T-cell (primary cell): ENCODE measurements around the gene CCDC149. TPM values are rescaled to one million over a fixed set of nuclear protein-coding genes. Genes with fewer than 3 reads are reported as not detected.

ENCODE experiments used
- ATAC-seq, 4 experiments: fragments of 200-7000 bp in 3 of 4; fragments of 150-1000 bp in 1 of 4; cut with Tn5 transposase; replicated peaks in 1 of 4; 1 replicate in 3 of 4; 2 replicates in 1 of 4; pipeline ENCODE4 v1.10.0; 2021; ENCODE audit warnings: moderate library complexity in 3 of 4, mild to moderate bottlenecking in 2 of 4, moderate number of reproducible peaks in 1 of 4
- CTCF ChIA-PET, 2 donors: fragments of 300-600 bp; sonication (Branson Sonifier 250); formaldehyde crosslinking; loops; one replicate each; lab custom pipeline; 2022; ENCODE audit warnings: antibody characterized with exemption in 2 of 2; lab: Charles Lee
- POLR2A ChIA-PET, 2 donors: fragments of 300-600 bp; sonication (Branson Sonifier 250); formaldehyde crosslinking; loops; one replicate each; lab custom pipeline; 2022; ENCODE audit warnings: antibody characterized with exemption in 2 of 2; lab: Charles Lee
- DNase-seq, 35 experiments: peaks; one replicate each; pipeline versions ENCODE4 v3.0.0 to v3.0.0-alpha.2; 2013 to 2023
- H3K27ac ChIP-seq: one replicate; pipeline ENCODE4 v1.5.1; 2013; ENCODE audit warnings: low read length
- H3K27me3 ChIP-seq, 2 experiments: replicated peaks in 1 of 2; 1 replicate in 1 of 2; 2 replicates in 1 of 2; pipeline versions ENCODE4 v1.6.1 to v1.7.0; 2013; ENCODE audit warnings: low read length in 1 of 2, mixed read lengths in 1 of 2; ENCODE audit not compliant: control insufficient read depth in 2 of 2, insufficient read depth in 2 of 2; ENCODE audit errors: extremely low read depth in 1 of 2
- H3K36me3 ChIP-seq, 2 donors: 1 replicate in 1 of 2; 2 replicates in 1 of 2; pipeline versions ENCODE4 v1.6.1 to v1.7.0; 2013; ENCODE audit warnings: low read length in 1 of 2; ENCODE audit not compliant: control insufficient read depth in 2 of 2, insufficient read depth in 1 of 2; ENCODE audit errors: extremely low read depth in 1 of 2
- H3K4me1 ChIP-seq, 2 experiments: 1 replicate in 1 of 2; 2 replicates in 1 of 2; pipeline versions ENCODE4 v1.6.1 to v1.7.0; 2013; ENCODE audit warnings: low read length in 2 of 2, mixed read lengths in 1 of 2; ENCODE audit not compliant: insufficient read depth in 2 of 2, control insufficient read depth in 1 of 2; ENCODE audit errors: extremely low read depth in 1 of 2
- H3K4me3 ChIP-seq, 2 donors: 1 replicate in 1 of 2; 2 replicates in 1 of 2; pipeline versions ENCODE4 v1.5.1 to v1.7.0; 2013; ENCODE audit warnings: mild to moderate bottlenecking in 2 of 2, low read length in 1 of 2, moderate library complexity in 1 of 2; ENCODE audit not compliant: control insufficient read depth in 1 of 2; ENCODE audit errors: extremely low read depth in 1 of 2
- H3K9me3 ChIP-seq: 2 replicates; pipeline ENCODE4 v1.7.0; 2013
- H3K27ac Mint-ChIP-seq, 2 donors: one replicate each; pipeline ENCODE4 v1.8.0; 2020 to 2021; ENCODE audit warnings: mild to moderate bottlenecking in 2 of 2, mixed read lengths in 2 of 2
- H3K27me3 Mint-ChIP-seq, 2 donors: one replicate each; pipeline ENCODE4 v1.8.0; 2021 to 2022; ENCODE audit warnings: mixed read lengths in 2 of 2
- H3K36me3 Mint-ChIP-seq: one replicate; pipeline ENCODE4 v1.8.0; 2021; ENCODE audit warnings: mixed read lengths
- H3K4me1 Mint-ChIP-seq, 3 donors: one replicate each; pipeline ENCODE4 v1.8.0; 2020 to 2022; ENCODE audit warnings: mixed read lengths in 3 of 3, mild to moderate bottlenecking in 1 of 3
- H3K4me3 Mint-ChIP-seq, 3 donors: one replicate each; pipeline ENCODE4 v1.8.0; 2020 to 2022; ENCODE audit warnings: mild to moderate bottlenecking in 3 of 3, mixed read lengths in 3 of 3, moderate library complexity in 3 of 3
- H3K9me3 Mint-ChIP-seq, 3 donors: one replicate each; pipeline ENCODE4 v1.8.0; 2020 to 2022; ENCODE audit warnings: mixed read lengths in 3 of 3
- WGBS: methylation state at CpG from one replicate; pipeline ENCODE4 v1.1.5; 2013; ENCODE audit warnings: missing lambda C conversion rate; ENCODE audit not compliant: insufficient coverage; 5-methylcytosine and 5-hydroxymethylcytosine counted together
- total RNA-seq, 35 experiments: library from RNA in 6 of 35; stranded (reverse) in 6 of 35; fragments of 120-200 nt in 1 of 35; gene quantifications; one replicate each; pipeline versions ENCODE4 v1.2.1 to v1.2.4 and lab custom pipeline; 2013 to 2026

CCDC149 gene
- total RNA-seq, 5 donors from 2014 or later (not counting 1 experiment from before 2014, with no cell fraction given), result 0.20 to 0.41 (median 0.25) TPM; not detected in 2

DNA sequence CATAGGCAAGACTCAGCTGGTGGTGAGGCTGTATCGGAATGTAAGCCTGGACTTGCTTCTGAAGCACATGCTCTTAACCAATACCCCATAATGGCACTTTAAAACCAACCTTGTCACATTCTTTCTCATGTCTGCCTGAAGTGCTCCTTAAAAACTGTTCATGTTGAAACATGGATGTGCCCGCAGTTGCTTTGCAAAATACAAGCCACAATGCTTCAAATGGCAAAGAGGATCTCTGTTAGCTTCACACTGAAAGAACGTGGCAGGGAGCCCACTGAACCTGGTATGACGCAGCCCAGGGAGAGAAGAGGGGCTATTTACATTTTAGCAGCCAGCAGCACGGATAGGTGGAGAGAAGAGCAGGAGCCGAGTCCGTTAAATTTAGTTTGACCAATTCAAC lies 88.1 kb downstream of the CCDC149 start:
- Histone ChIP-seq H3K36me3 (no peaks in the 10 kb centered on the region), H3K4me1 (no peaks in the 10 kb centered on the region), H3K27me3 (peaks cover 0 to 3% of the 10 kb centered on the region in 2 experiments), H3K9me3 (no peaks in the 10 kb centered on the region), H3K4me3 (no peak overlapping the region), H3K27ac (no peak overlapping the region)
- 58% methylated on average over 2 of the region's 7 CpGs for WGBS
- no peak for ATAC-seq
- Mint-ChIP-seq H3K27me3 (peaks cover 0 to 5% of the 10 kb centered on the region in 2 donors), H3K9me3 (peaks cover 0 to 4% (median 0%) of the 10 kb centered on the region in 3 donors), H3K27ac (no peak overlapping the region), H3K4me1 (no peaks in the 10 kb centered on the region), H3K4me3 (no peak overlapping the region), H3K36me3 (no peaks in the 10 kb centered on the region)
- DNase-seq, result no peak
- ChIA-PET POLR2A (no interaction called here), CTCF (interaction anchor here in 1 of 2 donors (0.6 kb wide), 1 partner anchor 43 kb away, joined by 3 read pairs; no protein-coding TSS in a partner anchor)

DNA sequence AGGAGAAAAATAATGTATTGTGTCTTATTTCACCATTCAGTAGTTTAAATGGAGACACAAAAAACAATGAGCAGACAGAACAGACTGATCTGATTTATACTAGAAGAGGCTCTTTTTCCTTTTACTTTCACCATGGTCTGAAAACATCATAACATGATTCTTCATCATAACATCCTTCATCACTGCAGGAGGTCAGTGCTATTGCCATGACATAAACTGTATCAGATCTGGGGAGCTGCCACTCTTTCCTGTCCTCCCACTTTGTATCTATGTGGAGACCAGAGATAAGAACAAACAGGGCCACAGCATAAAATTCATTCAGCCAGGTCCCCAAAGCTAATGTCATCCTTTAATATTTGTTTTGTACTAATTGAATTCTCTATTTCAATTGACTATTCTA lies 92.3 kb downstream of the CCDC149 start:
- Mint-ChIP-seq H3K36me3 (no peaks in the 10 kb centered on the region), H3K27ac (no peak overlapping the region), H3K4me3 (no peak overlapping the region), H3K27me3 (no peaks in the 10 kb centered on the region), H3K4me1 (no peaks in the 10 kb centered on the region), H3K9me3 (peaks cover 0 to 7% (median 0%) of the 10 kb centered on the region in 3 donors)
- Histone ChIP-seq H3K27ac (no peak overlapping the region), H3K27me3 (peaks cover 0 to 3% of the 10 kb centered on the region in 2 experiments), H3K9me3 (no peaks in the 10 kb centered on the region), H3K36me3 (no peaks in the 10 kb centered on the region), H3K4me1 (no peaks in the 10 kb centered on the region), H3K4me3 (no peak overlapping the region)
- ATAC-seq, result no peak
- ChIA-PET POLR2A (no interaction called here), CTCF (no interaction called here)
- DNase-seq, result no peak

DNA sequence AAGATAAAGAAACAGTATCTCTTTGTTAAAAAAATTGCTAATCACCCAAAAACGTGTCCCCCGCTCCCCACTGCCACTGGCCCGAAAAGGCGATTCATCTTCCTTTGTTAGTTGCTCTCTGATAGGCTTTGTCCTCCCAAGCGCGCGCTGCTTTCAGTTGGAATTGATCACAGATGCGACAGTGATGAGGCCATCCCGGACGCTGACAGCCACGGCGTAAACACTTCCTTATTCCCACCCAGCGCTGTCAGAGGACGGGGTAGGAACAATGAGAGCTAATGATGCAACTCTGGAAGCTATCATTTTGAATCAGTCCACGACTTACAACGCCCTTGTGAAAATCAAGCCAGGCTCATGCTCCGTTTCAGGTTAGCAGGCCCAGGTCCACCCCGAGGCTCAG lies 96.0 kb downstream of the CCDC149 start:
- H3K4me3 ChIP-seq, result no peak overlapping the region
- no peaks in the 10 kb centered on the region for H3K36me3 Mint-ChIP-seq
- H3K36me3 ChIP-seq, result no peaks in the 10 kb centered on the region
- H3K4me1 Mint-ChIP-seq, result no peaks in the 10 kb centered on the region
- H3K27ac ChIP-seq, result no peak overlapping the region
- H3K27me3 ChIP-seq, result peaks cover 0 to 3% of the 10 kb centered on the region in 2 experiments
- H3K27ac Mint-ChIP-seq, result no peak overlapping the region
- ATAC-seq, result no peak
- H3K4me1 ChIP-seq, result no peaks in the 10 kb centered on the region
- CTCF ChIA-PET, result no interaction called here
- H3K9me3 ChIP-seq, result no peaks in the 10 kb centered on the region
- peaks cover 4 to 15% (median 4%) of the 10 kb centered on the region in 3 donors for H3K9me3 Mint-ChIP-seq
- peaks cover 0 to 2% of the 10 kb centered on the region in 2 donors for H3K27me3 Mint-ChIP-seq
- DNase-seq, result no peak
- WGBS, result 81% methylated on average over 18 of the region's 18 CpGs
- no peak overlapping the region for H3K4me3 Mint-ChIP-seq
- POLR2A ChIA-PET, result no interaction called here

DNA sequence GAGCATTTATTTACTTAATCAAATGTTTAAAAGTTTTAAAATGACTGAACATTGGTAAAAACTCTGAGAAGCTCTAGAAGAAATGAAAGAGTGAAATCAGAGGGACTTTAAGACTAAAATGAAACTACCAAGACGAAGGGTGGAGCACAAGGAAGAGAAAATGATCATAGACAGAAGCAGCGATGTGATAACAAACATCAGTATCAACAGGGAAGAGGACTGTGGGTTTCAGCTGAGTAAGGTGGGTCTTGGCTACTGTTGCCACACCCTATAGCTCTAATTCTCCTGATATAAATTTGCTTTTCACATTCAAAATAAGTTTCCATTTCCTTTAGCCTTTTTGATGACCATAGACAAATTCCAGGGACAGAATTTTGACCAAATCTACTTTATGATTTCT lies 99.1 kb downstream of the CCDC149 start:
- H3K36me3 Mint-ChIP-seq, result no peaks in the 10 kb centered on the region
- ChIA-PET POLR2A (no interaction called here), CTCF (interaction anchor here in 1 of 2 donors (0.6 kb wide), 1 partner anchor 340 kb away, joined by 3 read pairs; no protein-coding TSS in a partner anchor)
- H3K4me3 ChIP-seq, result no peak overlapping the region
- no peak overlapping the region for H3K27ac ChIP-seq
- no peaks in the 10 kb centered on the region for H3K36me3 ChIP-seq
- H3K9me3 Mint-ChIP-seq, result peaks cover 4 to 15% (median 4%) of the 10 kb centered on the region in 3 donors
- 40% methylated on average over 1 of the region's 2 CpGs for WGBS
- peaks cover 0 to 3% of the 10 kb centered on the region in 2 experiments for H3K27me3 ChIP-seq
- ATAC-seq (no peak), DNase-seq (no peak)
- no peaks in the 10 kb centered on the region for H3K4me1 ChIP-seq
- H3K9me3 ChIP-seq, result no peaks in the 10 kb centered on the region
- peaks cover 2 to 9% of the 10 kb centered on the region in 2 donors for H3K27me3 Mint-ChIP-seq
- no peaks in the 10 kb centered on the region for H3K4me1 Mint-ChIP-seq
- H3K4me3 Mint-ChIP-seq, result no peak overlapping the region
- H3K27ac Mint-ChIP-seq, result no peak overlapping the region

DNA sequence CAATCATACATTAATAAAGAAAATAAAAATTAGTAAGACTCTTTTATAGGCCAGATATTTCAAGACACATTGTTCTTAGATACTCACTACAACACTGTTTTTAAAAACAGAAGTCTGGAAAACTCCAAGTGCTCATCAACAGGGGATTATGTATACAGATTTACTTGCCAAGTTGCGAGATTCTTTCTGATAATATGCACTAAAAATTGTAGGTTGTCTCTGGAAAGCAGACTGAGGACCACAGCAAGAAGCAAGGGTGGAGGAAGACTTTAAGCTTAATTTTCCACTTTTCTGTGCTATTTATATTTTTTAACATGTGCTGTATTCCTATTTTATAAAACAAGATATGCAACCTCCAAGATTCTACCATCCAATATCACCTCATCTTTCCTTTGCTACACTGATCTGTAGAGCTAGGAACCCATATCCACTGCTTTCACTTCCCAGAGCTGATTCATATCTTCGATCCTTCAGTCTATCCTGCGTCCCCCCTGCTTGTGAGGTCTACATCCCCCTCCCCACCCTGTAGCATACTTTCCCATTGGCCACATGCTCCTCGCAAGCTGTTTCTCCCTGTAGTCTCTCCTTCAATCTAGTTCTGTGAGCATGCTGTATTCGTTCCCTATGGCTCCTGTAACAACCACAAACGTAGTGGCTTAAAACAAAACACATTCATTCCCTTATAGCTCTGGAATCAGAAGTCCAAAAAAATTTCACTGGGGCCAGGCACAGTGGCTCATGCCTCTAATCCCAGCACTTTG lies 101.8 kb downstream of the CCDC149 start:
- ATAC-seq, result no peak
- H3K27ac Mint-ChIP-seq, result no peak overlapping the region
- peaks cover 2 to 9% of the 10 kb centered on the region in 2 donors for H3K27me3 Mint-ChIP-seq
- no peak for DNase-seq
- no peaks in the 10 kb centered on the region for H3K27me3 ChIP-seq
- H3K4me1 Mint-ChIP-seq, result no peaks in the 10 kb centered on the region
- no peaks in the 10 kb centered on the region for H3K36me3 ChIP-seq
- no peaks in the 10 kb centered on the region for H3K9me3 ChIP-seq
- WGBS, result 78% methylated on average over 5 of the region's 6 CpGs
- H3K4me3 Mint-ChIP-seq, result no peak overlapping the region
- no peak overlapping the region for H3K4me3 ChIP-seq
- H3K36me3 Mint-ChIP-seq, result no peaks in the 10 kb centered on the region
- POLR2A ChIA-PET, result no interaction called here
- no peaks in the 10 kb centered on the region for H3K4me1 ChIP-seq
- H3K27ac ChIP-seq, result no peak overlapping the region
- CTCF ChIA-PET, result no interaction called here
- peaks cover 4 to 8% (median 4%) of the 10 kb centered on the region in 3 donors for H3K9me3 Mint-ChIP-seq

DNA sequence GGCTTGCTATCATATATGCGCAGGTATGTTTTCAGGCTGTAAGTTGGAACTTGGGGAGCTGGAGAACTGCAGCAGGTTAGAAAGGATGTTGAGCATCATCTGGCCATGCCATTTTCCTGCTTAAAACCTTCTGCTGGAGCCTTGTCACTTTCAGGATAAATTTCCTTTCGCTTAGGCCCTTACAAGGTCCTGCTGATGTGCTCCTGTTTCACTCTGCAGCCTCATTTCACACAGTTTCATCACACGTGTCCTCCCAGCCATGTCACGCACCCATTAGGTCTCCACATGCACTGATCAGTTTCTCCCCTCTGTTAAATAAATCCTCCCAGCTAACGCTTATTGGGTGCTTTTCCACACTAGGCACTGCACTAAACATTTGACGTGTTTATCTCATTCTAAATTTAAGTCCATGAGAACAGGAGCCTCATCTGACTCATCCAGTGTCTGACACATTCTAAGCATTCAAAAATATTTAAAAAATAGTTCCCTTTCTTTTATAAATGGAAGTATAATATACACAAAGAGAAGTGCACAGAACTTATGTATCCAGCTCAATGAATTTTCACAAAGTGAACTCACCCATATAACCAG lies 102.9 kb downstream of the CCDC149 start:
- no peaks in the 10 kb centered on the region for H3K4me1 ChIP-seq
- H3K36me3 Mint-ChIP-seq, result no peaks in the 10 kb centered on the region
- H3K27me3 ChIP-seq, result no peaks in the 10 kb centered on the region
- H3K9me3 ChIP-seq, result no peaks in the 10 kb centered on the region
- no peak overlapping the region for H3K27ac Mint-ChIP-seq
- H3K4me3 ChIP-seq, result no peak overlapping the region
- POLR2A ChIA-PET, result no interaction called here
- H3K4me1 Mint-ChIP-seq, result no peaks in the 10 kb centered on the region
- H3K36me3 ChIP-seq, result no peaks in the 10 kb centered on the region
- H3K4me3 Mint-ChIP-seq, result no peak overlapping the region
- peaks cover 2 to 9% of the 10 kb centered on the region in 2 donors for H3K27me3 Mint-ChIP-seq
- ATAC-seq, result no peak
- H3K9me3 Mint-ChIP-seq, result peaks cover 4 to 8% (median 4%) of the 10 kb centered on the region in 3 donors
- CTCF ChIA-PET, result no interaction called here
- DNase-seq, result no peak
- H3K27ac ChIP-seq, result no peak overlapping the region
- 93% methylated on average over 5 of the region's 6 CpGs for WGBS
